Karpas-422 (cell line): Measurements from ENCODE around the gene ITPR2. TPM values are rescaled to one million over a fixed set of nuclear protein-coding genes. Genes with fewer than 3 reads are reported as not detected.

Source experiments
- DNase-seq: peaks from one replicate; pipeline ENCODE4 v3.0.0-alpha.2; 2015
- H2AFZ ChIP-seq: fragments of 200-600 bp; sonication (generic); 2 replicates; pipeline ENCODE4 v1.6.1; 2014; ENCODE audit warnings: antibody characterized with exemption, low read length, mixed read lengths
- H3K27ac ChIP-seq: fragments of 200-600 bp; sonication (generic); 2 replicates; pipeline ENCODE4 v1.5.1; 2014; ENCODE audit warnings: mild to moderate bottlenecking, low read length, moderate library complexity
- H3K27me3 ChIP-seq: fragments of 200-600 bp; sonication (generic); 2 replicates; pipeline ENCODE4 v1.6.1; 2014; ENCODE audit warnings: low read length, mixed read lengths
- H3K36me3 ChIP-seq: fragments of 200-600 bp; sonication (generic); 2 replicates; pipeline ENCODE4 v1.6.1; 2014; ENCODE audit warnings: low read length, mixed read lengths; ENCODE audit not compliant: insufficient read depth
- H3K4me1 ChIP-seq: fragments of 200-600 bp; sonication (generic); 2 replicates; pipeline ENCODE4 v1.6.1; 2014; ENCODE audit warnings: mild to moderate bottlenecking, low read length, mixed read lengths
- H3K4me2 ChIP-seq: fragments of 200-600 bp; sonication (generic); 2 replicates; pipeline ENCODE4 v1.6.1; 2014; ENCODE audit warnings: low read length, low read depth, mild to moderate bottlenecking; ENCODE audit not compliant: poor library complexity, severe bottlenecking
- H3K4me3 ChIP-seq: fragments of 200-600 bp; sonication (generic); 2 replicates; pipeline ENCODE4 v1.5.1; 2014; ENCODE audit warnings: mild to moderate bottlenecking, antibody characterized with exemption, low read length, mixed read lengths
- H3K79me2 ChIP-seq: fragments of 200-600 bp; sonication (generic); 2 replicates; pipeline ENCODE4 v1.6.1; 2014; ENCODE audit warnings: mild to moderate bottlenecking, low read length, mixed read lengths
- H3K9ac ChIP-seq: fragments of 200-600 bp; sonication (generic); 2 replicates; pipeline ENCODE4 v1.6.0; 2014; ENCODE audit warnings: low read length
- H3K9me2 ChIP-seq: fragments of 200-600 bp; sonication (generic), shearing (Covaris generic); replicated peaks from 2 replicates; pipeline ENCODE4 v1.6.0; 2014; ENCODE audit warnings: mild to moderate bottlenecking, low read length, moderate library complexity; ENCODE audit not compliant: insufficient read depth
- H3K9me3 ChIP-seq: fragments of 300-700, 200-600 bp; sonication (generic); 2 replicates; pipeline ENCODE4 v1.6.1; 2014; ENCODE audit warnings: low read length, mixed read lengths
- H4K20me1 ChIP-seq: fragments of 200-600 bp; sonication (generic); 2 replicates; pipeline ENCODE4 v1.6.1; 2014; ENCODE audit warnings: mild to moderate bottlenecking, antibody characterized with exemption, low read length, low read depth; ENCODE audit not compliant: insufficient read depth
- small RNA-seq: library from RNA; depleted of rRNA; stranded (forward); fragments of <200 nt; gene quantifications from one replicate; pipeline ENCODE3, GENCODE V24; 2014
- total RNA-seq: library from RNA; depleted of rRNA; stranded (reverse); fragments of >200 nt; shearing (Covaris generic); gene quantifications from 2 replicates; pipeline ENCODE4 v1.2.3, GENCODE V29; 2014; ENCODE audit warnings: low replicate concordance; rRNA removed

The ITPR2 gene
- total RNA-seq, 1 experiment from 2014 or later, result 128 TPM

GRCh38 chr12:26295001-26295400 is 538.0 kb downstream of the ITPR2 start:
- no peak overlapping the region for H3K4me3 ChIP-seq
- no peaks in the 10 kb centered on the region for H4K20me1 ChIP-seq
- no peaks in the 10 kb centered on the region for H3K36me3 ChIP-seq
- no peak overlapping the region for H3K27ac ChIP-seq
- no peaks in the 10 kb centered on the region; the same call in 1 of the 2 replicates for H3K9me2 ChIP-seq
- H3K4me2 ChIP-seq, result no peak overlapping the region
- peaks cover 24% of the 10 kb centered on the region for H3K4me1 ChIP-seq
- no peaks in the 10 kb centered on the region for H3K9me3 ChIP-seq
- H3K9ac ChIP-seq, result no peak overlapping the region
- no peak overlapping the region for H2AFZ ChIP-seq
- DNase-seq, result no peak
- H3K79me2 ChIP-seq, result no peaks in the 10 kb centered on the region
- H3K27me3 ChIP-seq, result no peaks in the 10 kb centered on the region

DNA sequence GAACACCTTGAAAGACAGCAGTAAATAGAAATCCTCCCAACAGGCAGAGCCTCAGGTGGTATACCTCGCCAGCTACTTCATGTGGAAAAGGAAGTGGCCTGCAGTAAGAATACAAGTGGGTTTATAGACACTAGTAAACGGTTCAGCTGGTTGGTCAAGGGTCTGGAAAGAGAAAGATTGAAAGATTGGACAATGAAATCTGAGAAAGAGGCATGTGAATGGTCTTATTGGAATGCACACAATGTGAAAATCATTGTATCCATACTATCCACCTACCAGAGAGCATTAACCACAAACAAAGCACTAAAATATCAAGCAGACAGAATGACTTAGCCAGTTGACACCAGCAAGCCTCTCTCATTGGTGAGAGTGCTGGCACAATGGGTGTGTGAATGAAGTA is 539.4 kb downstream of the ITPR2 start:
- Histone ChIP-seq H3K4me2 (no peak overlapping the region), H3K4me1 (peaks cover 11% of the 10 kb centered on the region), H3K4me3 (no peak overlapping the region), H3K9me2 (no peaks in the 10 kb centered on the region; the same call in 1 of the 2 replicates), H3K79me2 (no peaks in the 10 kb centered on the region), H3K27ac (no peak overlapping the region), H2AFZ (no peak overlapping the region), H3K36me3 (no peaks in the 10 kb centered on the region), H3K9ac (no peak overlapping the region), H3K9me3 (no peaks in the 10 kb centered on the region), H4K20me1 (no peaks in the 10 kb centered on the region), H3K27me3 (no peaks in the 10 kb centered on the region)
- no peak for DNase-seq

- no peak for DNase-seq
Observed at GRCh38 chr12:26292596-26292995, 540.4 kb downstream of the ITPR2 start.

GRCh38 chr12:26290565-26290964 is 542.4 kb downstream of the ITPR2 start:
- Histone ChIP-seq H2AFZ (no peak overlapping the region), H3K4me1 (no peaks in the 10 kb centered on the region), H3K27ac (no peak overlapping the region), H3K27me3 (no peaks in the 10 kb centered on the region), H3K36me3 (no peaks in the 10 kb centered on the region), H3K4me2 (no peak overlapping the region), H3K9me2 (no peaks in the 10 kb centered on the region; the same call in 1 of the 2 replicates), H3K79me2 (no peaks in the 10 kb centered on the region), H3K9ac (no peak overlapping the region), H3K9me3 (no peaks in the 10 kb centered on the region), H3K4me3 (no peak overlapping the region), H4K20me1 (no peaks in the 10 kb centered on the region)
- DNase-seq, result no peak

More at GRCh38 chr12:26292596-26292995, 540.4 kb downstream of the ITPR2 start:
- Histone ChIP-seq H3K9me3 (no peaks in the 10 kb centered on the region), H3K27me3 (no peaks in the 10 kb centered on the region), H3K4me3 (no peak overlapping the region), H3K79me2 (no peaks in the 10 kb centered on the region), H3K27ac (no peak overlapping the region), H3K4me2 (no peak overlapping the region), H4K20me1 (no peaks in the 10 kb centered on the region), H3K4me1 (peaks cover under 1% of the 10 kb centered on the region), H3K9me2 (no peaks in the 10 kb centered on the region; the same call in 1 of the 2 replicates), H3K36me3 (no peaks in the 10 kb centered on the region), H2AFZ (no peak overlapping the region), H3K9ac (no peak overlapping the region)

DNA sequence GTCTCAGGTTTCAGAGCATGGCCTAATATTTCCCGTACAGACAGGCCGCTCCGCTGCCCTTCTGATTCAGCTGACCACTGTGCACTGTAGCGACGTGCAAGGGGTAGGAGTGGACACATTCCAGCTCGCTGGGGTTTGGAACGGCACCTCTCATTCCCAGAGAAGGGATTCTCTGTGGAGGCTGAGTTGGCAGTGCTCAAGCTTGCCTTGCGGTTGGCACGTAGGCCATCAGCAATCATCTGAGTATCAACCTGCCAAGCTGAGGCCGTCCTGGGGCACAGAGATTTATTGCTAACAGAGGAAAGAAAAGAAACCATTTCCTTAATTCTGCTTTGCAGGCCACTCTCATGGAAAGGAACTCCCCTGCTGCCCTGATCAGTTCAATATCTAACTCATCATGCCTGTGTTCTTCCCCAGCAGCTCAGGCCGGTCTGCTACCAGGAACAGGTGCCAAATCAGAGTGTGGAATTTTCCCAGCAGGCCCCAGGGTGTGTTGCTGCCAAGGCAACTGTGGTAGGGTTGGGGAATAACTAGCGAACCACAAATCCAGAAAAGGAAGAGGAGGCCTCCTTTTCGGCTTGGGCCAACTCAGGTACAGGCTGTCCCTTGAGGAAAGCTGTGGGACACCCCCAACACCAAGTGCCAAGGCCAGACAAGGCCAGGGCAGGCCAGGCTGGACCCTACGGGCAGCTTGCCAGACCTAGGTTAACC is 545.2 kb downstream of the ITPR2 start:
- no peak for DNase-seq
- no peak overlapping the region for H2AFZ ChIP-seq
- no peaks in the 10 kb centered on the region for H3K27me3 ChIP-seq
- H3K36me3 ChIP-seq, result no peaks in the 10 kb centered on the region
- H3K9me2 ChIP-seq, result no peaks in the 10 kb centered on the region
- H4K20me1 ChIP-seq, result no peaks in the 10 kb centered on the region
- no peak overlapping the region for H3K9ac ChIP-seq
- H3K4me1 ChIP-seq, result no peaks in the 10 kb centered on the region
- no peaks in the 10 kb centered on the region for H3K9me3 ChIP-seq
- no peak overlapping the region for H3K4me2 ChIP-seq
- no peaks in the 10 kb centered on the region for H3K79me2 ChIP-seq
- H3K27ac ChIP-seq, result no peak overlapping the region
- H3K4me3 ChIP-seq, result no peak overlapping the region

Small RNAs within 50 kb of the gene (small RNA-seq; reads per million reads assigned to genes)
- gene RNA5SP354, result not detected

Other genes with a start within 250 kb of the ITPR2 start
- 56.7 and 76.3 TPM in 2 replicates for gene INTS13, start 104.8 kb upstream of the ITPR2 start, total RNA-seq
- gene FGFR1OP2, start 105.3 kb upstream of the ITPR2 start, total RNA-seq, result 48.2 and 70.1 TPM in 2 replicates
- 47.7 and 59.0 TPM in 2 replicates for gene TM7SF3, start 181.2 kb upstream of the ITPR2 start, total RNA-seq
- 7.5 and 45.1 TPM in 2 replicates for gene MED21, start 189.4 kb upstream of the ITPR2 start, total RNA-seq
- gene C12orf71, start 249.4 kb upstream of the ITPR2 start, total RNA-seq, result not detected in 2 replicates